ENCODE measurements around the gene FGF4. TPM values are rescaled to one million over a fixed set of nuclear protein-coding genes. Genes with fewer than 3 reads are reported as not detected.
A peak's percentile ranks its signal among the peaks of the same experiment; 100 is the strongest.

The FGF4 gene
- total and polyA plus RNA-seq, 7 donors, result not detected

DNA sequence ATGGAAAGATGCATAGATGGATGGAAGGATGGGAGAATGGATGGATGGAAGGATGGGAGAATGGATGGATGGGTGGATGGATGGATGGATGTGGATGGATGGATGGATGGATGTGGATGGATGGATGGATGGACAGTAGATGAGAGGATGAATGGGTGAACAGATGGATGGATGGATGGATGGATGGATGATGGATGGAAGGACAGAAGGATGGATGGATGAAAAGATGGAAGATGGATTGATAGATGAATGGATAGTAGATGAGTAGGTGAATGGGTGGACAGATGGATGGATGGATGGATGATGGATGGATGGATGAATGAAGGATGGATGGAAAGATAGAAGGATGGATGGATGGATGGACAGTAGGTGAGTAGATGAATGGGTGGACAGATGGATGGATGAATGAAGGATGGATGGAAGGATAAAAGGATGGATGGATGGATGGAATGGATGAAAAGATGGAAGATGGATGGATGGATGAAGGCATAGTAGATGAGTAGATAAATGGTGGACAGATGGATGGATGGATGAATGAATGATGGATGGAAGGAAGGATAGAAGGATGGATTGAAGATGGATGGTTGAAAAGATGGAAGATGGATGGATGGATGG lies 28.6 kb upstream of the FGF4 start:
- ATAC-seq (no peak), DNase-seq (no peak)
- Histone ChIP-seq H3K27me3 (ENCODE audit: insufficient read depth in 3 of 3, low read length in 2 of 3) (peaks cover 0 to 8% (median 6%) of the 10 kb centered on the region in 3 donors), H3K4me1 (no peaks in the 10 kb centered on the region), H3K4me3 (no peak overlapping the region), H3K27ac (no peak overlapping the region), H3K9me3 (no peaks in the 10 kb centered on the region), H3K36me3 (ENCODE audit: insufficient read depth in 1 of 2, low read depth in 1 of 2) (no peaks in the 10 kb centered on the region)
- intact Hi-C loops (cut with DNase I), result loop anchor here in 1 of 2 donors (5.0 kb wide), 1 partner anchor 116 kb away; no protein-coding TSS in a partner anchor
- TF ChIP-seq, protein P1, sequence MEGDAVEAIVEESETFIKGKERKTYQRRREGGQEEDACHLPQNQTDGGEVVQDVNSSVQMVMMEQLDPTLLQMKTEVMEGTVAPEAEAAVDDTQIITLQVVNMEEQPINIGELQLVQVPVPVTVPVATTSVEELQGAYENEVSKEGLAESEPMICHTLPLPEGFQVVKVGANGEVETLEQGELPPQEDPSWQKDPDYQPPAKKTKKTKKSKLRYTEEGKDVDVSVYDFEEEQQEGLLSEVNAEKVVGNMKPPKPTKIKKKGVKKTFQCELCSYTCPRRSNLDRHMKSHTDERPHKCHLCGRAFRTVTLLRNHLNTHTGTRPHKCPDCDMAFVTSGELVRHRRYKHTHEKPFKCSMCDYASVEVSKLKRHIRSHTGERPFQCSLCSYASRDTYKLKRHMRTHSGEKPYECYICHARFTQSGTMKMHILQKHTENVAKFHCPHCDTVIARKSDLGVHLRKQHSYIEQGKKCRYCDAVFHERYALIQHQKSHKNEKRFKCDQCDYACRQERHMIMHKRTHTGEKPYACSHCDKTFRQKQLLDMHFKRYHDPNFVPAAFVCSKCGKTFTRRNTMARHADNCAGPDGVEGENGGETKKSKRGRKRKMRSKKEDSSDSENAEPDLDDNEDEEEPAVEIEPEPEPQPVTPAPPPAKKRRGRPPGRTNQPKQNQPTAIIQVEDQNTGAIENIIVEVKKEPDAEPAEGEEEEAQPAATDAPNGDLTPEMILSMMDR (IDR thresholded peaks at IDR 0.05), result no peak

DNA sequence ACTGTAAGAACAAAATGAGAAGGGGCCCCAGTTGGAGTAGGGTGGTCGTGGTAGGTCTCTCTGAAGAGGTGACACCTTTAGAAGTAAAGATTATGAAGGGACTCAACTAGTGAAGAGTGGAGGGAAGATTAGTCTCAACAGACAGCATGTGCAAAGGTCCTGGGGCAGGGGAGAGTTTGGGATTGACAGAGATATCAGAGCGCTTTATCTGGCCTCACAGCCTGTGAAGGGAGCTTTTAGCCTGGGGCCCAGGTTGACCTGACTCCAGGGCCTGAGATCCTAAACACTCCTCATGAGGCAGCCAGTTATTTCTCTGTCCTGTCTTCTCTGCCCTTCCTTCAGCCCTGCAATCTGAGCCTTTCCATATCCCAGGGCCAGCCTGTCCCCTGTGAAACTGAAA lies 27.9 kb upstream of the FGF4 start:
- no peaks in the 10 kb centered on the region for H3K36me3 ChIP-seq (ENCODE audit: insufficient read depth in 1 of 2, low read depth in 1 of 2)
- TF ChIP-seq, protein P1 (IDR thresholded peaks at IDR 0.05), result no peak
- peaks cover 0 to 6% (median 4%) of the 10 kb centered on the region in 3 donors for H3K27me3 ChIP-seq (ENCODE audit: insufficient read depth in 3 of 3, low read length in 2 of 3)
- H3K4me1 ChIP-seq, result no peaks in the 10 kb centered on the region
- WGBS, 3 donors, result 78 to 86% (median 85%) methylated on average over 2 of the region's 2 CpGs
- DNase-seq (no peak), ATAC-seq (no peak)
- no peak overlapping the region for H3K27ac ChIP-seq
- no peak overlapping the region for H3K4me3 ChIP-seq
- intact Hi-C loops (cut with DNase I), result loop anchor here in 1 of 2 donors (5.0 kb wide), 1 partner anchor 116 kb away; no protein-coding TSS in a partner anchor
- no peaks in the 10 kb centered on the region for H3K9me3 ChIP-seq

DNA sequence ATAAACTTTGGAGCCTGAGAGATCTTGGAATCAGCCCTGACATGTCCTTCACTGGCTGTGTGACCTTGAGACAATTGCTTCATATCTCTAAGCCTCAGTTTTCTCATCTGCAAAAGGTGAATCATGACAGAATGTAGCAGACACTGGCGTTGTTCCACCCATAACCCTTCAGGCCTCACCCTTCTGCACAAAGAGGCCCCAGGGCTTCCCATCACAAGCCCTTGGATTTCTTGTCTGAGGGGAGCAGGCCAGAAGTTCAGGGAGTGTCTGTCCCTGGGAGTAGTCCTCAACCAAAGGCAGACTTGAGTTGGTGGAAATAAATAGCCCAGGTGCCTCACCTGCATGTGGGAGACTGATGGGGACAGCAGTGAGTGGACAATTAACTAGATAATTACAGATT lies 27.4 kb upstream of the FGF4 start:
- Histone ChIP-seq H3K9me3 (no peaks in the 10 kb centered on the region), H3K27ac (no peak overlapping the region), H3K27me3 (ENCODE audit: insufficient read depth in 3 of 3, low read length in 2 of 3) (peaks cover 0 to 6% (median 0%) of the 10 kb centered on the region in 3 donors), H3K4me1 (no peaks in the 10 kb centered on the region), H3K36me3 (ENCODE audit: insufficient read depth in 1 of 2, low read depth in 1 of 2) (no peaks in the 10 kb centered on the region), H3K4me3 (no peak overlapping the region)
- intact Hi-C loops (cut with DNase I), result loop anchor here in 1 of 2 donors (5.0 kb wide), 1 partner anchor 115 kb away; no protein-coding TSS in a partner anchor
- no peak for ATAC-seq
- TF ChIP-seq, protein P1 (IDR thresholded peaks at IDR 0.05), result no peak
- no peak for DNase-seq
- WGBS, 3 donors, result 73 to 88% (median 80%) methylated on average over 1 of the region's 1 CpG

DNA sequence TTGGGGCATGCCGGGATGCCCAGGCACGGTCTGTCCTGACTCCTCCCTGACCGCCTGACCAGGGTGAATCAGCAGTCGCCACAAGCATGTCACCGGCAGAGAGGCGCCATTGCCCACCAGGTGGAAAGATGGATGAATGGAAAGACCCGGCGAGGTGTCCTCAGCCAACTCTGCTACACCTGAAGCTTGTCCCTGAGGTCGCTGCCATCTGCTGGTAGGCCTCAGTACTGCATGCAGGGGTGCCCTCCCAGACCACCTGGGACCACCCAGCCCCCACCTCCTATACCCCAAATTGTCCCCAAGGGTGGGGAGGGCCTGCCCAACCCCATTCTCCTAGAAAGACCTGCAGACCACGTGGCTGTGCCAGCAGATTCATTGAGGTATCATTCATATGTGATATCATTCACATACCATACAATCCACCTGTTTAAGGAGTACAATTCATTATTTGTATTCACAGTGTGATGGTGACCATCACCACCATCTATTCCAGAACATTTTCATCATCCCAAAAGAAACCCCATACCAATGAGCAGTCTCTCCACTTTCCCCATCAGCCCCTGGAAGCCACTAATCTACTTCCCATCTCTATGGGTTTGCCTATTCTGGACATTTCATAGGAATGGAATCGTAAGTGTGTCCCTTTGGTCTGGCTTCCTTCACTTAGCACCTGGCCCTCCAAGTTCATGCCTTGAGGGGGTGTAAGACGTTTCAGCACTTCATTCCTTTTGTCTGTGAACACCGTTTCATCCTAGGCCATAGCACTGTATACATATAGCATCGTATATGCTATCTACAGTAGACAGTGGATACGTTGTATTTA lies 26.6 kb upstream of the FGF4 start:
- Histone ChIP-seq H3K36me3 (ENCODE audit: insufficient read depth in 1 of 2, low read depth in 1 of 2) (no peaks in the 10 kb centered on the region), H3K27me3 (ENCODE audit: insufficient read depth in 3 of 3, low read length in 2 of 3) (peaks cover 0 to 9% (median 0%) of the 10 kb centered on the region in 3 donors), H3K4me1 (no peaks in the 10 kb centered on the region), H3K27ac (no peak overlapping the region), H3K4me3 (no peak overlapping the region), H3K9me3 (no peaks in the 10 kb centered on the region)
- TF ChIP-seq, protein P1 (IDR thresholded peaks at IDR 0.05), result peak; percentile 44
- intact Hi-C loops (cut with DNase I), result loop anchor here in 1 of 2 donors (5.0 kb wide), 1 partner anchor 114 kb away; no protein-coding TSS in a partner anchor
- 37 to 40% (median 38%) methylated on average over 15 of the region's 15 CpGs for WGBS, 3 donors
- DNase-seq (no peak), ATAC-seq (no peak)
